HepG2 (cell line): ENCODE results near the gene FCRLA. TPM values are rescaled to one million over a fixed set of nuclear protein-coding genes. Genes with fewer than 3 reads are reported as not detected.

Experiments used
- ATF1 ChIP-seq: IDR thresholded peaks from 2 replicates; pipeline ENCODE4 v1.6.1; 2016; ENCODE audit warnings: mild to moderate bottlenecking, control low read depth
- CENPX ChIP-seq: sonication (generic); formaldehyde crosslinking; IDR thresholded peaks from 2 replicates; pipeline ENCODE4 v1.9.0; 2021; ENCODE audit warnings: mild to moderate bottlenecking, missing genetic modification reagents, moderate library complexity
- EEA1 ChIP-seq: sonication (generic); formaldehyde crosslinking; IDR thresholded peaks from 2 replicates; pipeline ENCODE4 v1.5.1; 2020; ENCODE audit warnings: mild to moderate bottlenecking, missing genetic modification reagents, borderline replicate concordance
- FOXJ3 ChIP-seq: sonication (generic); formaldehyde crosslinking; IDR thresholded peaks from 2 replicates; pipeline ENCODE4 v1.4.0; 2020; ENCODE audit warnings: missing genetic modification reagents, mild to moderate bottlenecking, borderline replicate concordance
- HIVEP1 ChIP-seq: sonication (generic); formaldehyde crosslinking; IDR thresholded peaks from 2 replicates; pipeline ENCODE4 v1.4.0; 2020; ENCODE audit warnings: mild to moderate bottlenecking, missing genetic modification reagents
- IKZF4 ChIP-seq: sonication (generic); formaldehyde crosslinking; IDR thresholded peaks from 2 replicates; pipeline ENCODE4 v1.5.1; 2020; ENCODE audit warnings: borderline replicate concordance, mild to moderate bottlenecking, low read depth, missing genetic modification reagents; ENCODE audit errors: not compliant biosample characterization
- POLR2A ChIP-seq, 2 experiments: IDR thresholded peaks; 2 replicates each; pipeline ENCODE4 v1.6.1; 2011; ENCODE audit warnings: low read depth in 2 of 2, low read length in 2 of 2, mild to moderate bottlenecking in 1 of 2, moderate library complexity in 1 of 2; ENCODE audit not compliant: insufficient read depth in 1 of 2
- SMAD9 ChIP-seq: sonication (generic); formaldehyde crosslinking; IDR thresholded peaks from 2 replicates; pipeline ENCODE4 v1.5.1; 2020; ENCODE audit warnings: mild to moderate bottlenecking, missing genetic modification reagents
- SMARCC2 ChIP-seq: fragments of 450-650 bp; IDR thresholded peaks from 2 replicates; pipeline ENCODE4 v1.6.1; 2017; ENCODE audit warnings: antibody characterized with exemption, mild to moderate bottlenecking
- SP4 ChIP-seq: sonication (generic); formaldehyde crosslinking; IDR thresholded peaks from 2 replicates; pipeline ENCODE4 v1.8.1; 2023; ENCODE audit warnings: mild to moderate bottlenecking, missing genetic modification reagents
- TBX2 ChIP-seq: sonication (generic); formaldehyde crosslinking; IDR thresholded peaks from 2 replicates; pipeline ENCODE4 v1.5.0; 2020; ENCODE audit warnings: missing genetic modification reagents, mild to moderate bottlenecking, borderline replicate concordance
- ZBTB7A ChIP-seq: sonication (generic); formaldehyde crosslinking; IDR thresholded peaks from 2 replicates; pipeline ENCODE4 v1.8.0; 2022; ENCODE audit warnings: mild to moderate bottlenecking, missing genetic modification reagents
- ZNF17 ChIP-seq: sonication (generic); formaldehyde crosslinking; IDR thresholded peaks from 2 replicates; pipeline ENCODE4 v1.5.0; 2020; ENCODE audit warnings: mild to moderate bottlenecking, missing genetic modification reagents
- ZNF441 ChIP-seq: sonication (generic); formaldehyde crosslinking; IDR thresholded peaks from 2 replicates; pipeline ENCODE4 v1.7.0; 2021; ENCODE audit warnings: missing genetic modification reagents, borderline replicate concordance
- ZNF556 ChIP-seq: sonication (generic); formaldehyde crosslinking; IDR thresholded peaks from 2 replicates; pipeline ENCODE4 v1.4.0; 2020; ENCODE audit warnings: mild to moderate bottlenecking, missing genetic modification reagents, borderline replicate concordance
- ZNF652 ChIP-seq: IDR thresholded peaks from 2 replicates; pipeline ENCODE4 v1.6.1; 2016; ENCODE audit warnings: low read depth, borderline replicate concordance
- ZNF761 ChIP-seq: sonication (generic); formaldehyde crosslinking; conservative IDR thresholded peaks from 2 replicates; pipeline ENCODE4 v1.4.0; 2020; ENCODE audit warnings: mild to moderate bottlenecking, missing genetic modification reagents
- ZSCAN21 ChIP-seq: sonication (generic); formaldehyde crosslinking; IDR thresholded peaks from 2 replicates; pipeline ENCODE4 v1.8.0; 2022; ENCODE audit warnings: mild to moderate bottlenecking, missing genetic modification reagents, moderate library complexity, borderline replicate concordance
- polyA plus RNA-seq, 8 experiments: library from polyadenylated mRNA; depleted of rRNA in 3 of 8; stranded (reverse) in 7 of 8; unstranded in 1 of 8; fragments of >200 nt; fragmentation: Illumina TruSeq in 4 of 8; extraction: Trizol in 4 of 8; gene quantifications; 2 replicates each; pipeline versions ENCODE4 v1.2.1 to v1.2.3, GENCODE V29; 2011 to 2016; ENCODE audit warnings: low read depth in 4 of 8, missing spikeins in 1 of 8, mixed read lengths in 1 of 8; ENCODE audit not compliant: insufficient read depth in 1 of 8
- total RNA-seq, 5 experiments: library from RNA; depleted of rRNA; stranded (reverse); fragments of >200 nt; fragmentation: Illumina TruSeq; extraction: Trizol; gene quantifications; 2 replicates each; pipeline ENCODE4 v1.2.3, GENCODE V29; 2016; ENCODE audit warnings: low read depth in 1 of 5
- TF ChIP-seq, protein P1 (sequence below), 2 experiments: IDR thresholded peaks; 2 replicates each; pipeline ENCODE4 v1.6.1; 2011 to 2012; ENCODE audit warnings: low read length in 2 of 2, borderline replicate concordance in 1 of 2, low read depth in 1 of 2, mild to moderate bottlenecking in 1 of 2, moderate library complexity in 1 of 2
- TF ChIP-seq, protein P2 (sequence below): sonication (generic); formaldehyde crosslinking; IDR thresholded peaks from 2 replicates; pipeline ENCODE4 v1.5.0; 2020; ENCODE audit warnings: mild to moderate bottlenecking, missing genetic modification reagents
- TF ChIP-seq, protein P3 (sequence below): sonication (generic); formaldehyde crosslinking; IDR thresholded peaks from 2 replicates; pipeline ENCODE4 v1.4.0; 2020; ENCODE audit warnings: low read depth, mild to moderate bottlenecking, missing genetic modification reagents

Gene FCRLA
- total and polyA plus RNA-seq, 2 of the 13 experiments (the other 11 are each of a cell fraction or from before 2014, with no cell fraction given): not detected

DNA sequence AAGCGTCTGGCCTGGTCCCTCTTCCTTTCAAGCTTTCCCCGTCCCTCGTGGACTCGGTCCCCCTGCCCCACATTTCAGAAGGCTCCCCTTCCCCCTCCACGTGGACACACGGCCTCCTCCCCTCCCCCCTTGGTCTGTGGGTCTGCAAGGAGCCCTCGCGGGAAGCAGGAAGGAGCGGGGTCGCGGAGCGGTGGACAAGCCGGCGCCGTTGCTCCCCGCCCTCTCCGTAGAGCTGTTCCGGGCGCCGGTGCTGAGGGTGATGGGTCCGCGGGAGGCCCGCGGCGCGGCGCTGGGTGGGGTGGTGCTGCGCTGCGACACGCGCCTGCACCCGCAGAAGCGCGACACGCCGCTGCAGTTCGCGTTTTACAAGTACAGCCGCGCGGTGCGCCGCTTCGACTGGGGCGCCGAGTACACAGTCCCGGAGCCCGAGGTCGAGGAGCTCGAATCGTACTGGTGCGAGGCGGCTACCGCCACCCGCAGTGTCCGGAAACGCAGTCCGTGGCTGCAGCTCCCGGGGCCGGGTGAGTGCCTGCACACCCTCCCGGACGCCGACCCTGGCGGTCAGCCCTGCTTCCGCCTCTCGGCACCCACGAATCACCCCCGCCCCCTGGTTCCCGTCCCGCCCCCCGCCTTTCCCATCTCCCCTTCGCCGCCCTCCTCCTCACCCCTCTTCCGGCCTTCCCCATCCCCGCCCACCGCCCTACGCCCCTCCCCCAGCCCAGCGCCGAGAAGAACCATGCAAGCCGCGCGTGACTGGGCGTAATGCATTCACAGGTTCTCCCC is 19.6 kb downstream of the FCRLA start (continued):
- TF ChIP-seq ZNF556 (CRISPR knock-in tag) (0 out of 2 replicates have a peak, but pooled peaks have one; percentile 51), ATF1 (no peak), IKZF4 (CRISPR knock-in tag) (no peak), CENPX (CRISPR knock-in tag) (no peak), SP4 (CRISPR knock-in tag) (no peak; the same call in 1 of the 2 replicates), ZNF652 (CRISPR knock-in tag) (no peak), HIVEP1 (CRISPR knock-in tag) (no peak), TBX2 (CRISPR knock-in tag) (no peak), ZNF17 (CRISPR knock-in tag) (no peak), ZNF761 (CRISPR knock-in tag) (0 out of 2 replicates have a peak, but pooled peaks have one; percentile 28), POLR2A (IDR thresholded peaks at IDR 0.05; ENCODE audit: insufficient read depth in 1 of 2, low read depth in 2 of 2, low read length in 2 of 2) (peak; percentile 59 to 71; a peak in 3 of 4 replicates), SMAD9 (no peak), ZNF441 (CRISPR knock-in tag) (no peak), ZSCAN21 (CRISPR knock-in tag) (peak; percentile 38; the same call in 1 of the 2 replicates), SMARCC2 (no peak), EEA1 (CRISPR knock-in tag) (no peak), ZBTB7A (CRISPR knock-in tag) (peak; percentile 35; the same call in 1 of the 2 replicates), FOXJ3 (no peak)
- TF ChIP-seq, protein P1, sequence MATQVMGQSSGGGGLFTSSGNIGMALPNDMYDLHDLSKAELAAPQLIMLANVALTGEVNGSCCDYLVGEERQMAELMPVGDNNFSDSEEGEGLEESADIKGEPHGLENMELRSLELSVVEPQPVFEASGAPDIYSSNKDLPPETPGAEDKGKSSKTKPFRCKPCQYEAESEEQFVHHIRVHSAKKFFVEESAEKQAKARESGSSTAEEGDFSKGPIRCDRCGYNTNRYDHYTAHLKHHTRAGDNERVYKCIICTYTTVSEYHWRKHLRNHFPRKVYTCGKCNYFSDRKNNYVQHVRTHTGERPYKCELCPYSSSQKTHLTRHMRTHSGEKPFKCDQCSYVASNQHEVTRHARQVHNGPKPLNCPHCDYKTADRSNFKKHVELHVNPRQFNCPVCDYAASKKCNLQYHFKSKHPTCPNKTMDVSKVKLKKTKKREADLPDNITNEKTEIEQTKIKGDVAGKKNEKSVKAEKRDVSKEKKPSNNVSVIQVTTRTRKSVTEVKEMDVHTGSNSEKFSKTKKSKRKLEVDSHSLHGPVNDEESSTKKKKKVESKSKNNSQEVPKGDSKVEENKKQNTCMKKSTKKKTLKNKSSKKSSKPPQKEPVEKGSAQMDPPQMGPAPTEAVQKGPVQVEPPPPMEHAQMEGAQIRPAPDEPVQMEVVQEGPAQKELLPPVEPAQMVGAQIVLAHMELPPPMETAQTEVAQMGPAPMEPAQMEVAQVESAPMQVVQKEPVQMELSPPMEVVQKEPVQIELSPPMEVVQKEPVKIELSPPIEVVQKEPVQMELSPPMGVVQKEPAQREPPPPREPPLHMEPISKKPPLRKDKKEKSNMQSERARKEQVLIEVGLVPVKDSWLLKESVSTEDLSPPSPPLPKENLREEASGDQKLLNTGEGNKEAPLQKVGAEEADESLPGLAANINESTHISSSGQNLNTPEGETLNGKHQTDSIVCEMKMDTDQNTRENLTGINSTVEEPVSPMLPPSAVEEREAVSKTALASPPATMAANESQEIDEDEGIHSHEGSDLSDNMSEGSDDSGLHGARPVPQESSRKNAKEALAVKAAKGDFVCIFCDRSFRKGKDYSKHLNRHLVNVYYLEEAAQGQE (IDR thresholded peaks at IDR 0.05; ENCODE audit: borderline replicate concordance in 1 of 2, low read depth in 1 of 2, low read length in 2 of 2): 0 out of 4 replicates have a peak, but pooled peaks of 1 of the 2 experiments have one; percentile 15
- TF ChIP-seq, protein P2, sequence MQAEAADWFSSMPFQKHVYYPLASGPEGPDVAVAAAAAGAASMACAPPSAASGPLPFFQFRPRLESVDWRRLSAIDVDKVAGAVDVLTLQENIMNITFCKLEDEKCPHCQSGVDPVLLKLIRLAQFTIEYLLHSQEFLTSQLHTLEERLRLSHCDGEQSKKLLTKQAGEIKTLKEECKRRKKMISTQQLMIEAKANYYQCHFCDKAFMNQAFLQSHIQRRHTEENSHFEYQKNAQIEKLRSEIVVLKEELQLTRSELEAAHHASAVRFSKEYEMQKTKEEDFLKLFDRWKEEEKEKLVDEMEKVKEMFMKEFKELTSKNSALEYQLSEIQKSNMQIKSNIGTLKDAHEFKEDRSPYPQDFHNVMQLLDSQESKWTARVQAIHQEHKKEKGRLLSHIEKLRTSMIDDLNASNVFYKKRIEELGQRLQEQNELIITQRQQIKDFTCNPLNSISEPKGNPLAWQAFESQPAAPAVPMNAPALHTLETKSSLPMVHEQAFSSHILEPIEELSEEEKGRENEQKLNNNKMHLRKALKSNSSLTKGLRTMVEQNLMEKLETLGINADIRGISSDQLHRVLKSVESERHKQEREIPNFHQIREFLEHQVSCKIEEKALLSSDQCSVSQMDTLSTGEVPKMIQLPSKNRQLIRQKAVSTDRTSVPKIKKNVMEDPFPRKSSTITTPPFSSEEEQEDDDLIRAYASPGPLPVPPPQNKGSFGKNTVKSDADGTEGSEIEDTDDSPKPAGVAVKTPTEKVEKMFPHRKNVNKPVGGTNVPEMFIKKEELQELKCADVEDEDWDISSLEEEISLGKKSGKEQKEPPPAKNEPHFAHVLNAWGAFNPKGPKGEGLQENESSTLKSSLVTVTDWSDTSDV (CRISPR knock-in tag): 0 out of 2 replicates have a peak, but pooled peaks have one; percentile 16
- TF ChIP-seq, protein P3, sequence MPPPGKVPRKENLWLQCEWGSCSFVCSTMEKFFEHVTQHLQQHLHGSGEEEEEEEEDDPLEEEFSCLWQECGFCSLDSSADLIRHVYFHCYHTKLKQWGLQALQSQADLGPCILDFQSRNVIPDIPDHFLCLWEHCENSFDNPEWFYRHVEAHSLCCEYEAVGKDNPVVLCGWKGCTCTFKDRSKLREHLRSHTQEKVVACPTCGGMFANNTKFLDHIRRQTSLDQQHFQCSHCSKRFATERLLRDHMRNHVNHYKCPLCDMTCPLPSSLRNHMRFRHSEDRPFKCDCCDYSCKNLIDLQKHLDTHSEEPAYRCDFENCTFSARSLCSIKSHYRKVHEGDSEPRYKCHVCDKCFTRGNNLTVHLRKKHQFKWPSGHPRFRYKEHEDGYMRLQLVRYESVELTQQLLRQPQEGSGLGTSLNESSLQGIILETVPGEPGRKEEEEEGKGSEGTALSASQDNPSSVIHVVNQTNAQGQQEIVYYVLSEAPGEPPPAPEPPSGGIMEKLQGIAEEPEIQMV (CRISPR knock-in tag): no peak
